ENCODE data around the gene GSN.

Gene GSN

DNA sequence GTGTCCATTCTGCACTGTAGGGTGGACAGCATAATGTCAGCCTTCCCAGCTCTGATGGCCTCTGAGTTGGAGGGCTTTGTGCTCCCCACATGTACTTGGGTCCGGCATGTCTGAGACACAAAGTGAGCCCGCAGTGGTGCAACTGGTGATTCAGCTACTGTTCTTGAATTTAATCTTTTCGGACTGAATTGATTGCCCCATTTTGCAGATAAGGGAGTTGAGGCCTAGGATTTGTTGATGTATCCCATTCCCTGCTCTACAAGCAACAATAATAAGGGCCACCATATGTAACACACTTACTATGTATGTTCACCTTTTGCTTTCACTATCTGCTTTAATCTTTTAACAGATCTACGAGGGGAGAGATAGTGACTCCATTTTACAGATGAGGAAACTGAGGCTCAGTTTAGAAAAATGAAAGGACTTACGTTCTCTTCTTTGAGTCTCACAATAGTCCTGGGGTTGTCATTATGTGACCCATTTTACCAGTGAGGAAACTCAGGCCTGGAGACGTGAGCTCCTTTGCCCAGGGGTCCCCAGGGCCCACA, 4.5 kb downstream of the GSN start:
- in situ Hi-C loops (cut with MboI; ENCODE audit: low sequenced_read_pairs): no loop called here

DNA sequence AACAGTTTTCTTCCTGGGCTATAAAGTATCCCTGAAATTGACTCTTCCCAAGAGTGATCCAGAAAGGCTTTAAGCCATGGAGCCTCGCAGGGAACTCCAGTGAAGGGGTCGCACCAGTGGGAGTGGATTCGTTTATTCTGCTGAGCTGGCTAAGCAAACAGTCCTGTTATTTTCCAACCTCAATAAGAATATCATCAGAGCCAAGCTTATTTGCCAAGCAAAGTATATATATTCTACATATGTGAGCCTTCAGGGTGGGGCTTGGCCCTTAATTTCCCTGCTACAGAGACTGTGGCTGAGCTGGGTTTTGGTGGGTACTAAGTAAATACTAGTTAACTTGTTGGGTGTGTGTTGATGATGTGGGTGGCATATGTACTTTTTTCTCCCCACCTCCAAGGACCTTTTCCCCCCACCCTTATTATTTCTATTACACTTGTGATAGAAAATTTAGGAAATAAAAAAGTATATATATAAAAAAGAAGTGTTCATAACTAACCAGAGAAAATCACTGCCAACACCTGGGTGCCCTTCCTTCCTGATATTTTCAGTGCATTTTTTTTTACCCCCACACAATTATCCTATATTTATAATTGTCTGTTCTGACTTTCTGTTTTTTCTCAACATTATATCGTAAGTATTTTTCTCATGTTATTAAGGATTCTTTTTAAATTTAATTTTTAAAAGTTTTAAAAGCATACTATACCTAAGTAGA, 5.3 kb downstream of the GSN start:
- in situ Hi-C loops (cut with MboI; ENCODE audit: low sequenced_read_pairs): no loop called here

DNA sequence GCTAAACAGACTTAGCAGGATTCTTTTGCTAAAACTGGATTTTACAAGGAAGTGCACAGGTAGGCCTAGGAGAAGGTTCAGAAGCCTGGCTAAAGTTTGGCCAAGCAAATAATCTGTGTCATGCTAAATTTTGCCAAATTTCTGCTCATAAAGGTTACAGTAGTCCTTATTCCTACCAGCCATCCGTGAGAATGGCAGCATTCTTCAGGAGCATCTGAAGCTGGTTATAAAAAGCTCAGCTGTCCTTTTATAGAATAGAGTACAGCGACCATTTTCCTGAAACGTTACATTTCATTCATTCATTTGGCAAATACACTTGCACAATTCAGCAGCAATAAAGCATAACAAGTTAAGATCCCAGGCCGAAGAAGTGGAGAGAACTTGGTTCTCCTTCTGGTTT, 6.9 kb downstream of the GSN start:
- in situ Hi-C loops (cut with MboI; ENCODE audit: low sequenced_read_pairs): no loop called here

DNA sequence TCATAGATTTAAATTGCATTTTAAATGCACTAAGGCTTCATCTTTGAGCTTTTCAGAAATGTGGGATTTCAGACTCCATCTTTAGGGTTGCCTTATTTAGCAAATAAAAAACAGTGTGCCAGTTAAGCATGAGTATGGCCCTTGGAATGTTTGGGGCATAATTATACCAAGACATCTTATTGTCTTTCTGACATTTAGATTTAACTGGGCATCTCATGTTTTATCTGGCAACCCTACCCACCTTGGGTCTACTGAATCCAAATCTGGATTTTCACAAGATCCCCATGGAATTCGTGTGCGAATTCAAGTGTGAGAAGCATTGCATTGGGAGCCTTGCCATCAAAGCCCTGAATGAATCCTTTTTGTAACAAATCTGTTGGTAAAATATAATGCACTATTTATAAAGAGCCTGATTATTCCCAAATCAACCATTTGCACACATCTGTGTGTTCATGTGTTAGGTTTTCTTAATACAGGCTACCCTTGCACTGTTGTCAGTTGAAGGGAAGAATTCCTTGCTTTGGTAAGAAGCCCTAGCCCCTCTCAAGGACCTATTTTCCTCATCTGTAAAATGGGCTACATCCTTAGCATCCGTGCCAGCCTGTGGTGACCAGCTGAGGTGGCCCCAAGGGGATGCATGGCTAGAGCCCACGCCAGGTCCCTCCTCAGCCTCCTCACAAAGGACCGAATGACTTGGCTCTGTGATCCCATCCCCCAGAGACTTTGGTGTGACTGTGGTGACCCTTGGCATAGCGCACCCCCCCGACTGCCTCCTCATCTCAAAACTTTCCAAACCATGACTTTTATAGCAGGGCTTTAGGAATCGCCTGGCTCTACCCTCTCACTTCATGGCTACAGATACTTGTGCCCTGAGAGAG, 8.1 kb downstream of the GSN start:
- in situ Hi-C loops (cut with MboI; ENCODE audit: low sequenced_read_pairs): no loop called here

DNA sequence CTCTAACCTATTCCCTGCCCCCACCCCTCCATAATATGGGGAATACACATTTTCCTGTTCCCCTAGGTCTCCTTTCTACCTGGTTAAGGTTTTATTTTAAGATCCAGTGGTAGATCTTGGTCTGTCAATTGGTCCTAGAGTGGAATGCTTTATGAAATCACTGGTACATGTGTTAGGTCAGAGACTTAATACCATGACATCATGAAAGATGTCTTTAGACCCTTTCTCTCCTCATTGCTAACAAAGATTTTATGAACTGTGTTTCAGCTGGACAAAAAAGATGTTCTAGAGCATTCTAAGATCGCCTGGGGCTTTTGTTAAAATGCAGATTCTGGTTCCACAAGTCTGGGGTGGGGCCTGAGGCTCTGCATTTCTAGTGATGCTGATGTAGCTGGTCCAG, 9.1 kb downstream of the GSN start:
- in situ Hi-C loops (cut with MboI; ENCODE audit: low sequenced_read_pairs): no loop called here

DNA sequence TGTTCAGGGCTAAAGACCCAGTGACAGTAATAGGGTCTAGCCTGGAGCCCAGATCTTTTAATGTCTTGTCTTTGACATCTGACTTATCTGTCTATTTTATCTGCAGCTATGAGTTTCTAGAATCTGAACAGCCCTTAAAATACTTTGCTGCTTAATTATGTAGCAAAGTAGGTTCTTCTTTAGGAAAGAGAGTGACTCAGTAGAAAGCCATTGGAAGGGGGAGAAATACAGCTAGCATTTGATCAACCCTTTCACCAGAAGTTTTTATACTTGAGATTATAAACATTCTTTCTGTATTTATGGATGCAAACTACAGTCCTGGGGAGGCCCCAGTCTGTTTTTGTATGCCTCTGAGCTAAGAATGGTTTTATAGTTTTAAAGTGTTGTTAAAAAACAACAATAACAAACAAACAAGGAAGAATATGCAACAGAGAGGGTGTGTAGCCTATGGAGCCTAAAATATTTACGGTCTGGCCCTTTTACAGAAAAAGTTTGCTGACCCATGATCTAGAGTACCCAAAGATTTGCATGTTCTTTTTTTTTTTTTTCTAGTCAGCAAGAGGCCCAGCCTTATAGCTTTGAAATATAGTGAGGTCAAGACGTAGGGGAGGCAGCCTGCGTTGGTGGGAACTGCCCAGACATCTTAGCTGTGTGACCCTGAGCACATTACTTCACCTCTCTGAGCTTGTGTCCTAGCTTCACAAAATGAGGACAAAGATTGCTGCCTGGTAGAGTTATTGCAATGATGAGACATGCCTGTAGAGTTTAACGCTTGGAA, 9.7 kb downstream of the GSN start:
- in situ Hi-C loops (cut with MboI; ENCODE audit: low sequenced_read_pairs): no loop called here

DNA sequence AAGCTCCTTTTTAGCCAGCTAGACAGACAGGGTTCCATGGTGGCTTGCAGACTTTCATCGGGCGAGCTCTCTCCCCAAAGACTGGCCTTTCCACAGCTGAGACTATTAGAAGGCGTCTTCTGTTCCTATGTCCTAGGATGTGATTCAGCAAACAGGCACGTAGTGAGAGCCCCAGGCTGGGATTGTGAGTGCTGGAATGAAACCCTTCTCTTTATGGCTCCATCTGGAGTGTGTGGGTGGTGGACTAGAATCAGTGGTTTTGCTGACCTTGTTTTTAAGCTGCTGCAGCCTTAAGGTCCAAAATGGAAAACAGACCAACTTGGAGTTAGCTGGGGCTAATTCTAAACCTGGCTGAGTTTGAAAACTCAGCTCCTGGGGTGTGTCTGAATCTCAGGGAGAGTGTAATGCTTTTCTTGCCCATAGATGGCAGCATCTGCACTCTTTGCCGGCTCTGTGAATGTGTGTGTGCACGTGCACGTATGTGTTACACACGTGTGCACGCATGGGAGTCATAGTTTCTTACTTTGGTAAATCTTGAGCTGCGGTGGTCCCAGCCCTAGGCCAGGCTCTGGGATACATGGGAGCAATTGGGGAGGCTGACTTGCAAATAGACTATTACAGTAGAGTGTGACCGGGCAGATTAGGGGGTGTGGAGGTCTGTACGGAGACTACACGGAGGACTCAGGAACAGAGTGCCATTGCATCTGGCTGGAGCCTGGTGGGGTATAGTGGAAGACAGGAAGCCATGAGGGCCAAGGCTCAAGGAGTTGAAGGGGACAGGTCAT, 10.7 kb downstream of the GSN start:
- in situ Hi-C loops (cut with MboI; ENCODE audit: low sequenced_read_pairs): no loop called here

DNA sequence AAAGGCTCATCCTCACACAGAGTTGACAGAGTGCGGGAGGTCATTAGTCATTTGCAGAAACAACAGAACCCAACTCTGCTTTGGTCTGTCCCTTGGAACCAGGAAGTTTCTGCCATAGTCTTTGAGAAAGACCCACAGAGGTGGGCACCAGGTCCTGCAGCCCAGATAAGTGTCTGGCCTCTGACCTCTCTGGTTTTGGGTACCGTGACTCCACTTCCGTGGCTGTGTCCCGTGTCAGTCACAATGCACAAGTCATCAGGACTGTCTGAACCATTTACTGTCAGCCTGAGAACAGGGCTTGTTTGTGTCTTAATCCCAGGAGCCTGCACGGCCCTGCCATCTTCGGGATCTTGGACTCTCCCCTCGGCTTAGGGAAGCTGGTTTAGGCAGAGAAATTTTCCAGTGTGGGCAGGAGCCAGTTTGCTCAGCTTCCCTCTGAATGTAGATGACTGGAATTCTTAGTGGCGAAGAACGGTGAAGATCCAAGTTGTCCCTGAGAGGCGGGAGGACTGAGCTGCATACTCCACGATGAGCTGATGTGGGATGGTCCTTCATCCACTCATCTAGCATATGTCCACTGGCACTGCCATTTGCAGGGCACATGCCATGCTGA, 11.9 kb downstream of the GSN start:
- in situ Hi-C loops (cut with MboI; ENCODE audit: low sequenced_read_pairs): loop anchor here (10.0 kb wide), 1 partner anchor 65 kb away; no protein-coding TSS in a partner anchor

DNA sequence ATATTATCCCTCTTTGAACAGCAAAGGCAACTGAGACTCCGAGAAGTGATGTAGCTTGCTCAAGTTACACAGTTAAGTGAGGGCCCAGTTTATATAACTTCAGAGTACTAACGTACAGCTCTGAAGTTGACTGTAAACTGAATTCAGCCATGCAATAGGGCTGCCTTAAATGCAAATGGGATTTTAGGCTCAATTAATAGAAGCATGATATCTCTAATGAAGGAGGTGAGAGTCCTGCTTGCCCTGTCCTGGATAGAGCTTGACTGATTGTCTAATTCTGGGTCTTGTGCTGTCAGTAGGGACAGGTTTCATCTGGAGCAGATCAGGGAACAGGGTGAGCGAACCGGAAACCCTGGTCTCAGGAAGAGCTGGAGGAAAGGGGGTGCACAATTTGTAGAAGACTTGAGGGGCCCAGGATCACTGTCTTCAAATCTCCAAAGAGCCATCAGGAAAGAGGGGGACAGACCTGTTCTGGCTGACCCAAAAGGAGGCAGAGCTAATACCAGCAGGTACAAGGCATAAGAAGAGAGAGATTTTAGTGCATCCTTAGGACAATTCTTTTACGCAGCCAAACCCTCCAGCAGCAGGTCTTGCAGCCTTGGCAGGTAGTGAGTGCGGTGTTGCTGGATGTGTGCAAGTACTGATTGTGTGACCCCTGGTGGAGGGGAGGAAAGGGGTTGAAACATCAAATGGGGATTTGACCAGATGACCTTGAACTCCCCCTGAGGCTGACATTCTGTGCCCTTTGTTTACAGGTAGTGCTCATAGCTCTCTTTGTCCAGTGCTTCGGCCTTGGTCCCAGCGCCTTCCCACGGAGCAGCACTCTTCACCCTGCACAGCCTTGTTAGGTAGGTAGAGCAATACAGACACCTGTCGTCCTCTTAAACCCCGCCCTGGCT, 13.0 kb downstream of the GSN start:
- in situ Hi-C loops (cut with MboI; ENCODE audit: low sequenced_read_pairs): loop anchor here (10.0 kb wide), 1 partner anchor 66 kb away; no protein-coding TSS in a partner anchor

DNA sequence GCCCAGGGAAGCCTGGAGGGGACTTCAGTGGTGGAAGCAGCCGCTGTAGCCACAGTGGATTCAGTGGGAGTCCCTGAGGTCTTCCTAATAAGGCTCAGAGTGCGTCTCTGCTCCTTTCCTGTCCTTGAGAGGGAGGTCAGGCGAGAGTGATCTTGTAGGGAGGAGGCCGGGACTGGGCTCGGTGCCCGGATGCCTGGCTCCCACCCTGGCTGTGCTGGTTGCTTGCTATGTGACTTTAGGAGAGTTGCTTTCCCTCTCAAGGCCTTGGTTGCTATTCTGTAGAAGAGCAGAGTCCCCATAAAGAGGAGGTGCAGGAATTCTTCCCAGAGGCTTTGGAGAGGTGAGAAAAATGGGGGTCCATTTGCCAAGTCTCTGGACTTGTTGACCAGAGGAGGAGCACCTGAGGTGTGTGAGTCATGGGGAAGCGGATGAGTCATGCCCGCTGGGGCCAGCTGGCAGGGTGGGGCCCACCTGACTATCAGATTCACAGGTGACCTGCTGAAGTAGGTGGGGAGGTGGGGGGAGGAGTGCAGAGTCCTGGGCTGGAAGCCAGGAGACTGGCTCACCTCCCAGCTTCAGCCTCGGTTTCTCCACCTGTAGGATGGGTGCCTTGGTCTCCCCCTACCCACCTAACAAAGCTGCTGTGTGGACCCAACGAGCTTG, 13.8 kb downstream of the GSN start:
- in situ Hi-C loops (cut with MboI; ENCODE audit: low sequenced_read_pairs): loop anchor here (10.0 kb wide), 1 partner anchor 67 kb away; no protein-coding TSS in a partner anchor

DNA sequence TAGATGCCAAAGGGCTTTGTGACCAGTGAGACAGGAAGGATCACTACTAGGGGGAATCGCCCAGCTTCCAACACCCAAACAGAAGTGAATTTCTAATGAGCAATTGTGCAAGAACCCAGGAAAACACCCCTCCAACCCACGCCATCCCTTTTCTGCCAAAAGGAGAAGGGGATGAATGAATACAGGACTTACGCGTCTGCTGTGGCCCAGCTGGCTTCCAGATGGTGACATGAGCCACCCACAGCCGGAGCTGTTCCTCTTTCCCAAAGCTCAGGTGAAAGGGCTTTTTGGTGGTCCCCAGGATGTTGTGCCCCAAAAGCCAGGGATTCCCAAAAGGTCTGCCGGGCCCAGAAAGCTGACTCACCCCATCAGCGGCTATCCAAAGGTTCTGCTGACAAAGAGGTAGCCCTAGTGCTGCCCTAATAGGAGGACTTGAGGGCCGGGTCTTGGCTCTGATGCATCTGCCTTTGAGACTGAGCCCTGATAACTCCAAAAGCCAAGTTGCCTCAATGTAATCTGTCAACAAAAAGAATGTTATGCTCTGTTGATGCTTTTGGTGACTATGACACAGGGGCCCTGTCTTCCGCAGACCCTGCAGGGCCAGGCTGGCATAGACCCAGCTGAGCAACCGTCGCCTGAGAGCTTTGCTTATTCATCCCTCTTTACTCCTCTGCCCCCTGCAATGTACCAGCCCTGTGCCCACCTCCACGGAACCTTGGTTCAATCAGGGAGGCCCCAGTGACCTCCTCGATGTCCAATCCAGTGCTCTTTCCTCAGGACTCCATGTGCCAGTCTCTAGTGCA, 14.5 kb downstream of the GSN start:
- in situ Hi-C loops (cut with MboI; ENCODE audit: low sequenced_read_pairs): loop anchor here (10.0 kb wide), 1 partner anchor 68 kb away; no protein-coding TSS in a partner anchor

DNA sequence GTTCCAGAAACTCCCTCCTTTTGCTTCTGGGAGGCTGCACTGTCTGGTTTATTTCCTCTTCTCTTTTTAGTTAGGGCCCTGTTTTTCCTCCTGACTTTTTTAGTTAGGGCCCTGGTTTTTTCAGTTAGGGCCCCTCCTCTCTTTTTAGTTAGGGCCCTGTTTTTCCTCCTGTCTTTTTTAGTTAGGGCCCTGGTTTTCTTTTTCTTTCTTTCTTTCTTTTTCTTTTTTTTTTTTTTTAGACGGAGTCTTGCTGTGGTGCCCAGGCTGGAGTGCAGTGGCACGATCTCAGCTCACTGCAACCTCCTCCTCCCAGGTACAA, 15.1 kb downstream of the GSN start:
- in situ Hi-C loops (cut with MboI; ENCODE audit: low sequenced_read_pairs): loop anchor here (10.0 kb wide), 1 partner anchor 68 kb away; no protein-coding TSS in a partner anchor

DNA sequence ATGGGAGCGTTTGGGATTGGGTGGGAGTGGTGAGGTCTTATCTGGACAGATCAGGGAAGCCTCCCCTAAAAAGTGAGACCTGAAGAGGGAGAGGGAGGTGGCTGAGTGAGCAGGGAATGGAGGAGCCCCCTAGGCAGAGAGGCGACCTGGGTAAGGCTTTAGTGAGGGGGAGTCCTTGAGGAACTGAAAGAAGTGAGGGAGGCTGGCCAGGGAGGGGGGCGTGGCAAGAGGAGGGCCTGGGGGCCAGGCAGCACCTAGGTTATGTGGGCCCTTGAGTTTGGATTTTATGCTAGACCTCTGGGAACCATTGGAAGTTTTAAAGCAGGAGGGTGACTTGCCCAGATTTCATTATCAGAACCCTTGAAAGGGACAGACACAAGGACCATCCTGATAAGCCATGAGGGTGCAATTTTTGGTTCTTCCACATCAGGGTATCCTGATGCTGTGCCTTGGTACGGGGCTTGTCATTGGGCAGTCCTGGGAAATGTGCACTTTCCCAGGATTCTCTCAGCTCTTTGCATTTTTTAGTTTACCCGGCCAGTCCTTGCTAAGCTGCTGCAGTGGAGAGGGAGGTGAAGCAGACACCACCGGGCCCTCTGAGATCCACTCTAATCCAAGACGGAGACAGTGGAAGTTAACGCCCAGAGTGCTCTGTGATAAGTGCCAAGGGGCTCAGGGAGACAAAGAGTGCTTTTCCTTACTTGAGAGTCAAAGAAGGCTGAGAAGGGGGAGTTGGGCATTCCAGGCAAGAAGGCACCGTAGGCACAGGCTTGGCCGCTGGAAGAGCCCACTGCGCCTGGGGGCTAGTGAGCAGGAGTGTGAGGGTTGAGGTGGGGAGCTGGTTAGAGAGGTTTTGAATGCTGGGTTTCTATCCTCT, 16.1 kb downstream of the GSN start:
- in situ Hi-C loops (cut with MboI; ENCODE audit: low sequenced_read_pairs): loop anchor here (10.0 kb wide), 1 partner anchor 69 kb away; no protein-coding TSS in a partner anchor

DNA sequence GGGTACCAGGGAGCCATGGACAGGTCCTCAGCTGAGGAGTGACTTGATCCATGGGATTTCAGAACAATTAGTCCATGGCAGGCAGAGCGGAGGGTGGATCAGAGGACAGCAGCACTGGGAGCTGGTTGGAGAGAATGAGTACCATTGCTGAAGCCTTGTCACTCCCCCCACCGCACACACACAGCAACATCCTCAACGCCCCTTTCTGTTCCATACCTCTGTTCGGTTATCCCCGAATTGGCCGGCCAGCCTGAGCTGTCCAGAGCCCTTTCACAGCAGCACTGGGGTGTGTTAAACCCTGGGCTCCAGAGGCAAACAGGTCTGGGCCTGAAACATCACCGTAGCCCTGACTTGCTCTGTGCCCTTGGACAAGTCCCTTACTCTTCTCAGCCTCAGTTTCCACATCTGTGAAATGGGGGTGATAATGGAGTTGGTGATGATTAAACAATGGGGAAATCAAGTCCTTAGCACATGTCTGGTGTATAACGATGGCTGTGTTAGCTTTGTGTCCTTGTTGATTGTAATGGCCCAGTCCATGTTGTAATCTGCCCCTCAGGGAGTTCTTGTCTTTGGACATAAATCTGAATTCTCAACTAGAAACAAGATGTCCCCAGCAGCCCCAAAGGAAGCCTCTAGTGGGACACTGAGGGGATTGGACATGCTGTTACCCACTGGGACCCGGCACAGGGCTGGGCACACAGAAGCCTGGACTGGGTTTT, 16.9 kb downstream of the GSN start:
- in situ Hi-C loops (cut with MboI; ENCODE audit: low sequenced_read_pairs): loop anchor here (10.0 kb wide), 1 partner anchor 70 kb away; no protein-coding TSS in a partner anchor

DNA sequence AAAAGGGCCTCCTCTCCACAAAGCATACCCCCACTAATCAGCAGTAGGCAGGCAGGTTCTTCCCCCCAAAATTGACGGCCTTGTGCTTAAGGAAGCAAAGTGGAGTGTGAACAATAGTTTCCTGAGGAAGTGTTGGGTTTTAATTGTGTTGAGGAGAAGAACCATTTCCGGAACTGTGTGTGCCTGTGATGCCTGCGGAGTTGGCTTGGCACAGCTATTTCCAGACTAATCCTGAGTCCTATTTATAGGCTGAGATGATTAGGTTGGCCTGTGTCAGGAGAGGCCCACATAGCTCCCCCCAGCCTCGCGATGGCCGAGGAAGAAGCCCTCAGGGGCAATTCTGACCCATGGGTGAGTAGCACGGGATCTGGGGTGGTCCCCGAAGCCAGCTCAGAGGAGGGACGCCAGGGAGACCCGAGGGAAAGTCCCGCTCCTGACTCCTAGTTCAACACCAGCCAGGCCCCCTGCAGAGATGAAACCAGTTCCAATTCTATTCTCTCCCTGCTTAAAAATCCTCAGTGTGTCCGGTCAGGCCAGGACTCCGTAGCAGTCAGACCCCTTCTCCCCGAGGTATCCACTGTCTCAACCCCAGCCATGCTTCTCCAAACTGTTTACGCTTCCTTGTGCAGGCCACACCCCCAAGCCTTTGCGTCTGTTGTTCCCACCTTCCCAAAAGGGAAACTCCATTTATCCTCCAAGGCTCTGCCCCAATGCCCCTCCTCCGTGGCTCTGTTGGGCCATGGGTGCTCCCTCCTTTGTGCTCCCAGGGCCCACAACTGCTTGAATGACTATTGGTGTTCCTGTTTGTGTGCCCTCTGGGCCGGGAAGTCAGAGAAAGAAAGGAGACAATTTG, 18.1 kb downstream of the GSN start:
- in situ Hi-C loops (cut with MboI; ENCODE audit: low sequenced_read_pairs): loop anchor here (10.0 kb wide), 1 partner anchor 71 kb away; no protein-coding TSS in a partner anchor

All from HL-60/S4 treated with phorbol 12-myristate 13-acetate at 8.2 ng/mL for 4 days and 3 days (cell line).